GM21786 (cell line): ENCODE results near the gene GADL1.

ENCODE experiments used
- ATAC-seq: cut with Tn5 transposase; IDR thresholded peaks from one replicate; pipeline ENCODE4 v1.9.1; 2021; ENCODE audit not compliant: unreplicated experiment

GADL1 gene

GRCh38 chr3:30894521-30895251 is at the start of gene GADL1:
Gene GADL1 (minus strand): TSS chr3:30894661. CDS start chr3:30894614, 47 bp downstream.
- no peak for ATAC-seq

GRCh38 chr3:30944124-30944523 is 49.7 kb upstream of the GADL1 start:
- no peak for ATAC-seq

- no peak for ATAC-seq
These were observed 48.7 kb upstream of the GADL1 start for GRCh38 chr3:30943206-30943605.

- ATAC-seq: no peak
These were observed 46.9 kb upstream of the GADL1 start for GRCh38 chr3:30941342-30941741.

GRCh38 chr3:30940740-30941139 is 46.3 kb upstream of the GADL1 start:
- no peak for ATAC-seq

GRCh38 chr3:30934208-30934550 is 39.7 kb upstream of the GADL1 start:
- no peak for ATAC-seq

GRCh38 chr3:30933478-30934207 is 39.2 kb upstream of the GADL1 start:
- ATAC-seq: no peak

- no peak for ATAC-seq
These were observed 38.1 kb upstream of the GADL1 start for GRCh38 chr3:30932513-30933098.

GRCh38 chr3:30924763-30925162 is 30.3 kb upstream of the GADL1 start:
- no peak for ATAC-seq

GRCh38 chr3:30919564-30919963 is 25.1 kb upstream of the GADL1 start:
- no peak for ATAC-seq

GRCh38 chr3:30918761-30919160 is 24.3 kb upstream of the GADL1 start:
- no peak for ATAC-seq

- no peak for ATAC-seq
These were observed 21.3 kb upstream of the GADL1 start for GRCh38 chr3:30915782-30916181.

- no peak for ATAC-seq
These were observed 20.2 kb upstream of the GADL1 start for GRCh38 chr3:30914696-30915095.

- ATAC-seq: no peak
These were observed 18.7 kb upstream of the GADL1 start for GRCh38 chr3:30913176-30913575.

- ATAC-seq: no peak
These were observed 17.8 kb upstream of the GADL1 start for GRCh38 chr3:30912301-30912700.

GRCh38 chr3:30908456-30909037 is 14.1 kb upstream of the GADL1 start:
- ATAC-seq: no peak

- no peak for ATAC-seq
These were observed 10.5 kb upstream of the GADL1 start for GRCh38 chr3:30904996-30905395.

- no peak for ATAC-seq
These were observed 868 bp upstream of the GADL1 start for GRCh38 chr3:30895329-30895728.

GRCh38 chr3:30893678-30894325 is 659 bp downstream of the GADL1 start:
- no peak for ATAC-seq

GRCh38 chr3:30890907-30891306 is 3.6 kb downstream of the GADL1 start:
- ATAC-seq: no peak

GRCh38 chr3:30886888-30887287 is 7.6 kb downstream of the GADL1 start:
- no peak for ATAC-seq
